ENCODE measurements around the gene SLC25A12.

The SLC25A12 gene

GRCh38 chr2:171922230-171923022 lies 28.4 kb upstream of the SLC25A12 start, which contains the start of gene HAT1:
HAT1 (plus strand) TSS chr2:171922461; CDS start chr2:171922501, 40 bp downstream.
- ATAC-seq: peak; percentile 96
- TF ChIP-seq CREB5 (CRISPR knock-in tag; IDR thresholded peaks at IDR 0.05; ENCODE audit: low read depth) (no peak), ZFP3 (CRISPR knock-in tag; IDR thresholded peaks at IDR 0.05) (no peak), ESRRG (CRISPR knock-in tag; IDR thresholded peaks at IDR 0.05) (no peak), ZNF565 (CRISPR knock-in tag; conservative IDR thresholded peaks at IDR 0.05; ENCODE audit: low read depth) (no peak), PPARA (CRISPR knock-in tag; IDR thresholded peaks at IDR 0.05; ENCODE audit: borderline replicate concordance) (no peak), ZNF70 (CRISPR knock-in tag; IDR thresholded peaks at IDR 0.05) (no peak), SNAI2 (CRISPR knock-in tag; IDR thresholded peaks at IDR 0.05) (no peak)
- TF ChIP-seq, protein P1, sequence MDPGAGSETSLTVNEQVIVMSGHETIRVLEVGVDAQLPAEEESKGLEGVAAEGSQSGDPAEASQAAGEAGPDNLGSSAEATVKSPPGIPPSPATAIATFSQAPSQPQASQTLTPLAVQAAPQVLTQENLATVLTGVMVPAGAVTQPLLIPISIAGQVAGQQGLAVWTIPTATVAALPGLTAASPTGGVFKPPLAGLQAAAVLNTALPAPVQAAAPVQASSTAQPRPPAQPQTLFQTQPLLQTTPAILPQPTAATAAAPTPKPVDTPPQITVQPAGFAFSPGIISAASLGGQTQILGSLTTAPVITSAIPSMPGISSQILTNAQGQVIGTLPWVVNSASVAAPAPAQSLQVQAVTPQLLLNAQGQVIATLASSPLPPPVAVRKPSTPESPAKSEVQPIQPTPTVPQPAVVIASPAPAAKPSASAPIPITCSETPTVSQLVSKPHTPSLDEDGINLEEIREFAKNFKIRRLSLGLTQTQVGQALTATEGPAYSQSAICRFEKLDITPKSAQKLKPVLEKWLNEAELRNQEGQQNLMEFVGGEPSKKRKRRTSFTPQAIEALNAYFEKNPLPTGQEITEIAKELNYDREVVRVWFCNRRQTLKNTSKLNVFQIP (CRISPR knock-in tag; IDR thresholded peaks at IDR 0.05; ENCODE audit: borderline replicate concordance, low read depth): no peak
- TF ChIP-seq, protein P2, sequence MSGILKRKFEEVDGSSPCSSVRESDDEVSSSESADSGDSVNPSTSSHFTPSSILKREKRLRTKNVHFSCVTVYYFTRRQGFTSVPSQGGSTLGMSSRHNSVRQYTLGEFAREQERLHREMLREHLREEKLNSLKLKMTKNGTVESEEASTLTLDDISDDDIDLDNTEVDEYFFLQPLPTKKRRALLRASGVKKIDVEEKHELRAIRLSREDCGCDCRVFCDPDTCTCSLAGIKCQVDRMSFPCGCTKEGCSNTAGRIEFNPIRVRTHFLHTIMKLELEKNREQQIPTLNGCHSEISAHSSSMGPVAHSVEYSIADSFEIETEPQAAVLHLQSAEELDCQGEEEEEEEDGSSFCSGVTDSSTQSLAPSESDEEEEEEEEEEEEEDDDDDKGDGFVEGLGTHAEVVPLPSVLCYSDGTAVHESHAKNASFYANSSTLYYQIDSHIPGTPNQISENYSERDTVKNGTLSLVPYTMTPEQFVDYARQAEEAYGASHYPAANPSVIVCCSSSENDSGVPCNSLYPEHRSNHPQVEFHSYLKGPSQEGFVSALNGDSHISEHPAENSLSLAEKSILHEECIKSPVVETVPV (CRISPR knock-in tag; IDR thresholded peaks at IDR 0.05): no peak
- TF ChIP-seq, protein P3, sequence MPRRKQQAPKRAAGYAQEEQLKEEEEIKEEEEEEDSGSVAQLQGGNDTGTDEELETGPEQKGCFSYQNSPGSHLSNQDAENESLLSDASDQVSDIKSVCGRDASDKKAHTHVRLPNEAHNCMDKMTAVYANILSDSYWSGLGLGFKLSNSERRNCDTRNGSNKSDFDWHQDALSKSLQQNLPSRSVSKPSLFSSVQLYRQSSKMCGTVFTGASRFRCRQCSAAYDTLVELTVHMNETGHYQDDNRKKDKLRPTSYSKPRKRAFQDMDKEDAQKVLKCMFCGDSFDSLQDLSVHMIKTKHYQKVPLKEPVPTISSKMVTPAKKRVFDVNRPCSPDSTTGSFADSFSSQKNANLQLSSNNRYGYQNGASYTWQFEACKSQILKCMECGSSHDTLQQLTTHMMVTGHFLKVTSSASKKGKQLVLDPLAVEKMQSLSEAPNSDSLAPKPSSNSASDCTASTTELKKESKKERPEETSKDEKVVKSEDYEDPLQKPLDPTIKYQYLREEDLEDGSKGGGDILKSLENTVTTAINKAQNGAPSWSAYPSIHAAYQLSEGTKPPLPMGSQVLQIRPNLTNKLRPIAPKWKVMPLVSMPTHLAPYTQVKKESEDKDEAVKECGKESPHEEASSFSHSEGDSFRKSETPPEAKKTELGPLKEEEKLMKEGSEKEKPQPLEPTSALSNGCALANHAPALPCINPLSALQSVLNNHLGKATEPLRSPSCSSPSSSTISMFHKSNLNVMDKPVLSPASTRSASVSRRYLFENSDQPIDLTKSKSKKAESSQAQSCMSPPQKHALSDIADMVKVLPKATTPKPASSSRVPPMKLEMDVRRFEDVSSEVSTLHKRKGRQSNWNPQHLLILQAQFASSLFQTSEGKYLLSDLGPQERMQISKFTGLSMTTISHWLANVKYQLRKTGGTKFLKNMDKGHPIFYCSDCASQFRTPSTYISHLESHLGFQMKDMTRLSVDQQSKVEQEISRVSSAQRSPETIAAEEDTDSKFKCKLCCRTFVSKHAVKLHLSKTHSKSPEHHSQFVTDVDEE (CRISPR knock-in tag; IDR thresholded peaks at IDR 0.05): no peak

GRCh38 chr2:171921970-171922229 lies 27.9 kb upstream of the SLC25A12 start:
- ATAC-seq: no peak; the same call in 2 of the 3 replicates
- TF ChIP-seq CREB5 (CRISPR knock-in tag; IDR thresholded peaks at IDR 0.05; ENCODE audit: low read depth): no peak
- TF ChIP-seq, protein P2 (CRISPR knock-in tag; IDR thresholded peaks at IDR 0.05): no peak
- TF ChIP-seq TCF4 (CRISPR knock-in tag; IDR thresholded peaks at IDR 0.05; ENCODE audit: borderline replicate concordance): no peak
- TF ChIP-seq ZNF565 (CRISPR knock-in tag; conservative IDR thresholded peaks at IDR 0.05; ENCODE audit: low read depth): no peak
- no peak for TF ChIP-seq ISL1 (CRISPR knock-in tag; IDR thresholded peaks at IDR 0.05)
- TF ChIP-seq TOX (CRISPR knock-in tag; IDR thresholded peaks at IDR 0.05; ENCODE audit: borderline replicate concordance): no peak
- no peak for TF ChIP-seq SNAI2 (CRISPR knock-in tag; IDR thresholded peaks at IDR 0.05)
- TF ChIP-seq, protein P3 (CRISPR knock-in tag; IDR thresholded peaks at IDR 0.05): no peak
- no peak for TF ChIP-seq ARNTL (CRISPR knock-in tag; IDR thresholded peaks at IDR 0.05; ENCODE audit: borderline replicate concordance, low read depth)
- TF ChIP-seq, protein P4, sequence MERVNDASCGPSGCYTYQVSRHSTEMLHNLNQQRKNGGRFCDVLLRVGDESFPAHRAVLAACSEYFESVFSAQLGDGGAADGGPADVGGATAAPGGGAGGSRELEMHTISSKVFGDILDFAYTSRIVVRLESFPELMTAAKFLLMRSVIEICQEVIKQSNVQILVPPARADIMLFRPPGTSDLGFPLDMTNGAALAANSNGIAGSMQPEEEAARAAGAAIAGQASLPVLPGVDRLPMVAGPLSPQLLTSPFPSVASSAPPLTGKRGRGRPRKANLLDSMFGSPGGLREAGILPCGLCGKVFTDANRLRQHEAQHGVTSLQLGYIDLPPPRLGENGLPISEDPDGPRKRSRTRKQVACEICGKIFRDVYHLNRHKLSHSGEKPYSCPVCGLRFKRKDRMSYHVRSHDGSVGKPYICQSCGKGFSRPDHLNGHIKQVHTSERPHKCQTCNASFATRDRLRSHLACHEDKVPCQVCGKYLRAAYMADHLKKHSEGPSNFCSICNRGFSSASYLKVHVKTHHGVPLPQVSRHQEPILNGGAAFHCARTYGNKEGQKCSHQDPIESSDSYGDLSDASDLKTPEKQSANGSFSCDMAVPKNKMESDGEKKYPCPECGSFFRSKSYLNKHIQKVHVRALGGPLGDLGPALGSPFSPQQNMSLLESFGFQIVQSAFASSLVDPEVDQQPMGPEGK (CRISPR knock-in tag; IDR thresholded peaks at IDR 0.05; ENCODE audit: borderline replicate concordance): no peak
- TF ChIP-seq ZNF8 (CRISPR knock-in tag; IDR thresholded peaks at IDR 0.05): no peak
- no peak for TF ChIP-seq ZNF70 (CRISPR knock-in tag; IDR thresholded peaks at IDR 0.05)
- no peak for TF ChIP-seq ZC3H10 (CRISPR knock-in tag; IDR thresholded peaks at IDR 0.05)

Data from SK-N-SH treated with all-trans-retinoic acid at 6 μM for 48 hours (cell line).